Fibroblast of lung (primary cell): ENCODE data around the gene GTF2A1. TPM values are rescaled to one million over a fixed set of nuclear protein-coding genes. Genes with fewer than 3 reads are reported as not detected.
A peak's percentile ranks its signal among the peaks of the same experiment; 100 is the strongest.

Experiments used
- DNase-seq, 2 donors: peaks; one replicate each; pipeline versions ENCODE4 v3.0.0 to v3.0.0-alpha.2; 2010; ENCODE audit warnings: low read depth in 2 of 2
- H2AFZ ChIP-seq: 2 replicates; pipeline ENCODE4 v1.5.1; 2012; ENCODE audit warnings: low read length, control low read depth, inconsistent platforms
- H3K27ac ChIP-seq: 2 replicates; pipeline ENCODE4 v1.5.1; 2011; ENCODE audit warnings: low read length, control low read depth; ENCODE audit not compliant: insufficient read depth
- H3K27me3 ChIP-seq: 2 replicates; pipeline ENCODE4 v1.5.1; 2011; ENCODE audit warnings: mild to moderate bottlenecking, low read length; ENCODE audit not compliant: control insufficient read depth, insufficient read depth
- H3K36me3 ChIP-seq: 2 replicates; pipeline ENCODE4 v1.5.1; 2011; ENCODE audit warnings: low read length; ENCODE audit not compliant: control insufficient read depth, insufficient read depth
- H3K4me1 ChIP-seq: 2 replicates; pipeline ENCODE4 v1.5.1; 2011; ENCODE audit warnings: low read length; ENCODE audit not compliant: control insufficient read depth, insufficient read depth; ENCODE audit errors: extremely low read depth
- H3K4me2 ChIP-seq: 2 replicates; pipeline ENCODE4 v1.5.1; 2011; ENCODE audit warnings: low read length, control low read depth; ENCODE audit not compliant: insufficient read depth; ENCODE audit errors: extremely low read depth
- H3K4me3 ChIP-seq, 4 experiments: fragments of 200-600 bp in 1 of 4; sonication (generic) in 1 of 4; replicated peaks in 1 of 4; 2 replicates each; pipeline ENCODE4 v1.5.1; 2011 to 2016; ENCODE audit warnings: low read length in 4 of 4, low read depth in 3 of 4, mild to moderate bottlenecking in 3 of 4, control low read depth in 2 of 4, inconsistent platforms in 1 of 4, mixed read lengths in 1 of 4; ENCODE audit not compliant: insufficient read depth in 1 of 4; ENCODE audit errors: control extremely low read depth in 1 of 4
- H3K79me2 ChIP-seq: 2 replicates; pipeline ENCODE4 v1.5.1; 2012; ENCODE audit warnings: mild to moderate bottlenecking, low read length, inconsistent platforms; ENCODE audit not compliant: control insufficient read depth, insufficient read depth
- H3K9ac ChIP-seq: 2 replicates; pipeline ENCODE4 v1.5.1; 2011; ENCODE audit warnings: mild to moderate bottlenecking, low read length, control low read depth; ENCODE audit not compliant: insufficient read depth
- H3K9me3 ChIP-seq: 2 replicates; pipeline ENCODE4 v1.5.1; 2012; ENCODE audit warnings: low read depth, low read length; ENCODE audit not compliant: control insufficient read depth, insufficient read depth
- H4K20me1 ChIP-seq: 2 replicates; pipeline ENCODE4 v1.5.1; 2011; ENCODE audit warnings: low read length; ENCODE audit not compliant: control insufficient read depth, insufficient read depth; ENCODE audit errors: extremely low read depth
- CTCF ChIP-seq, 2 donors: IDR thresholded peaks in 1 of 2; conservative IDR thresholded peaks in 1 of 2; 1 replicate in 1 of 2; 2 replicates in 1 of 2; pipeline ENCODE4 v1.5.1; 2011 to 2012; ENCODE audit warnings: low read length in 2 of 2, control low read depth in 1 of 2, inconsistent platforms in 1 of 2, low read depth in 1 of 2, mild to moderate bottlenecking in 1 of 2
- EZH2 ChIP-seq: IDR thresholded peaks from 2 replicates; pipeline ENCODE4 v1.5.1; 2012; ENCODE audit warnings: low read length, control low read depth, mild to moderate bottlenecking; ENCODE audit errors: missing control alignments
- polyA plus RNA-seq, 2 donors: library from polyadenylated mRNA; depleted of rRNA in 1 of 2; stranded (reverse) in 1 of 2; unstranded in 1 of 2; fragments of >200 nt; gene quantifications; 2 replicates each; pipeline ENCODE4 v1.2.1, GENCODE V29; 2011 to 2012; ENCODE audit warnings: missing spikeins in 1 of 2
- total RNA-seq: library from RNA; depleted of rRNA; stranded (reverse); fragments of >200 nt; gene quantifications from 2 replicates; pipeline ENCODE4 v1.2.1, GENCODE V29; 2014

The GTF2A1 gene
- total and polyA plus RNA-seq, 2 donors (not counting 1 experiment from before 2014, with no cell fraction given) = 23.2 to 32.7 TPM

GRCh38 chr14:81166121-81166520 lies 54.6 kb downstream of the GTF2A1 start:
- no peak overlapping the region for H3K4me2 ChIP-seq
- H3K9me3 ChIP-seq = no peaks in the 10 kb centered on the region
- no peak overlapping the region for H2AFZ ChIP-seq
- no peaks in the 10 kb centered on the region for H3K36me3 ChIP-seq
- H3K4me1 ChIP-seq = peaks cover 5% of the 10 kb centered on the region
- DNase-seq = no peak
- H3K27ac ChIP-seq = no peak overlapping the region
- no peak overlapping the region for H3K4me3 ChIP-seq
- no peaks in the 10 kb centered on the region for H3K27me3 ChIP-seq
- TF ChIP-seq CTCF (conservative IDR thresholded peaks at IDR 0.05 in 1 of 2, IDR thresholded peaks at IDR 0.05 in 1 of 2; ENCODE audit: low read depth in 1 of 2, low read length in 2 of 2) = no peak
- no peak for TF ChIP-seq EZH2
- H3K79me2 ChIP-seq = no peaks in the 10 kb centered on the region
- no peak overlapping the region for H3K9ac ChIP-seq
- no peaks in the 10 kb centered on the region for H4K20me1 ChIP-seq

- H3K4me2 ChIP-seq = no peak overlapping the region
- DNase-seq = no peak
- no peaks in the 10 kb centered on the region for H4K20me1 ChIP-seq
- no peak overlapping the region for H3K27ac ChIP-seq
- H3K9ac ChIP-seq = no peak overlapping the region
- no peaks in the 10 kb centered on the region for H3K27me3 ChIP-seq
- H3K79me2 ChIP-seq = no peaks in the 10 kb centered on the region
- no peak overlapping the region for H2AFZ ChIP-seq
- no peaks in the 10 kb centered on the region for H3K36me3 ChIP-seq
- H3K4me3 ChIP-seq = no peak overlapping the region
- no peaks in the 10 kb centered on the region for H3K9me3 ChIP-seq
- TF ChIP-seq CTCF (conservative IDR thresholded peaks at IDR 0.05 in 1 of 2, IDR thresholded peaks at IDR 0.05 in 1 of 2; ENCODE audit: low read depth in 1 of 2, low read length in 2 of 2) (no peak), EZH2 (no peak)
- H3K4me1 ChIP-seq = peaks cover 5% of the 10 kb centered on the region
Measured at GRCh38 chr14:81165188-81165587, 55.6 kb downstream of the GTF2A1 start.

DNA sequence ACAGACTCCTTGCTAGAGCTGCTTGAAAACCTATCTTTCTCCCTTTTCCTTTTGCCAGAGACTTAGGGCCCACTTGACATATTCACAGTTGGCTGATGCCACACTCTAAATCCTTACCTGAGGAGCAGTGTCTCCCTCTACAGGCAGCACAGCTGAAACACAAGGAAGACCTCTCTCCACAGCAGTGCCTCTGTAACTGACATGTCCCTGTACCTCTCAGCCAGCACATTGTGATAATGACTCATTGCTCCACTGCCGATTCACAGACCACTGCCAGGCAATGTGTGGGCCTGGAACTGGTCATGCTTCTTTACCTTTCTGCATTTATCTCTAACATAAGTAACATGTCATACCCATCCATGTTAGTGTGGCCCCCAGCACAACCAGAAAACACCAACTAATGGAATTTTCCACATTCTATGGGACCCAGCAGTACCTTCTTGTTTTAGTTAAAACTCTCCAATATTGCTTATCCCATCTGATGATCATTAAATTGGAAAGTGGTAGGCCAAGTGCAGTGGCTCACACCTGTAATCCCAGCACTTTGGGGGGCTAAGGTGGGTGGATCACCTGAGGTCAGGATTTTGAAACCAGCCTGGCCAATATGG lies 56.5 kb downstream of the GTF2A1 start:
- Histone ChIP-seq H3K27me3 (no peaks in the 10 kb centered on the region), H3K79me2 (no peaks in the 10 kb centered on the region), H3K4me2 (peak overlapping the region; percentile 17), H3K27ac (no peak overlapping the region), H3K4me1 (no peaks in the 10 kb centered on the region), H3K4me3 (no peak overlapping the region), H2AFZ (no peak overlapping the region), H3K9me3 (no peaks in the 10 kb centered on the region), H4K20me1 (no peaks in the 10 kb centered on the region), H3K36me3 (no peaks in the 10 kb centered on the region), H3K9ac (no peak overlapping the region)
- no peak for TF ChIP-seq EZH2
- TF ChIP-seq CTCF (conservative IDR thresholded peaks at IDR 0.05 in 1 of 2, IDR thresholded peaks at IDR 0.05 in 1 of 2; ENCODE audit: low read depth in 1 of 2, low read length in 2 of 2) = peak; percentile 64 to 72
- DNase-seq = peak; percentile 71 to 75
